ENCODE results near the gene IL17RB. TPM values are rescaled to one million over a fixed set of nuclear protein-coding genes. Genes with fewer than 3 reads are reported as not detected.

Gene IL17RB
- total and polyA plus RNA-seq, 2 of the 8 experiments (the other 6 are each of a cell fraction or from before 2014, with no cell fraction given): 7.0 to 24.6 TPM

DNA sequence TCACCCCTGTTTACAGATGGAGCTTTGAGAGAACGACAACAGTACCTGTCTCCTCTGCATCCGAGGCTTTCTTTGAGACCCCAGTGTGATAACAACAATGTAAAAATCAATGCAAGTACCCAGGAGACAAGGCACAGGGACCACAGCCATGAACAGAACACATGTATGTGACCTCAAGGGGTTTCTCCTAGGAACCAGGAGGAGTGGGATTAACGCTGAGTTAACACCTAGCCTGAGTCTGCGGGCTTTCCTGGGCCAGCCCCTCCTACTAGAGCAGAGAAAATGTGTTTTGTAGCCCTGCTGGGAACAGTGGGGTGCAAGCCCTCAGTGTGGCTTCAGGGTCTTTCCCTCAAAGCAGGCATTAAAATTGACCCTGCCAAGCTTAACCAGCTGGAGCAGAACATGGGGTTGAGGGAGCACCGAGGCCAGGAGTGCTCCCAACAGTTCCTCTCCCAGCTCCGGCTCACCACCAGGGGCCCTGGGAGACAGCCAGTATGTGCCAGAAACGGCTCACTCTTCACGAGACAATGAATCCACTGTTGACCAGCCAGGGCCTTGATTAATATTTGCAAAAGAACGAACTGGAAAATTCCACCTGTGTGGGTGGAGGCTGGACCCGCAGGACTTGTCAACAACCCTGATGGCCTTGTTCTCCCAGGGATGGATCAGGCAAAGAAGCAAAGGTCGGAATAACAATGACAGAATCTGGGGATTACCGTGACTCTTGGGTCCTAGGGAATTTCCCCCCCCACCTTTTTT lies 3.8 kb upstream of the IL17RB start:
- WGBS, 2 experiments (ENCODE audit: extremely low coverage in 1 of 2, insufficient coverage in 1 of 2, insufficient read length in 1 of 2, insufficient replicate concordance in 2 of 2, low coverage in 1 of 2, low lambda C conversion rate in 2 of 2, missing lambda C conversion rate in 1 of 2): 69% methylated on average over 10 of the region's 12 CpGs; no CpG with 5 or more reads in 1 of the 2 experiments
- no peak overlapping the region for H3K4me3 ChIP-seq (ENCODE audit: extremely low read depth in 1 of 4, insufficient read depth in 2 of 4, low read depth in 3 of 4, low read length in 4 of 4)
- POLR2A ChIA-PET (ENCODE audit: partially characterized antibody): interaction anchor here (1.1 to 1.5 kb wide), 3 partner anchors 9 to 39 kb away, joined by 3 read pairs; no protein-coding TSS in a partner anchor
- peak overlapping the region; percentile 10 for H4K5ac ChIP-seq (ENCODE audit: insufficient read length, low read depth, low read length)
- peaks cover 3 to 11% (median 9%) of the 10 kb centered on the region in 4 experiments for H3K27me3 ChIP-seq (replicated peaks in 1 of 4; ENCODE audit: control insufficient read depth in 3 of 4, extremely low read depth in 1 of 4, insufficient read depth in 3 of 4, low read length in 3 of 4)
- H3K9me3 ChIP-seq (ENCODE audit: insufficient read depth in 2 of 2, low read depth in 1 of 2, low read length in 1 of 2): no peaks in the 10 kb centered on the region
- no peak overlapping the region; the same call in 1 of the 2 replicates for H2AK5ac ChIP-seq (ENCODE audit: low read depth, low read length)
- no peak overlapping the region for H3K23ac ChIP-seq (ENCODE audit: insufficient read length)
- DNase-seq (ENCODE audit: low read depth in 1 of 2, low spot score in 2 of 2): peak in 1 of 2 experiments; percentile 59
- H3K9ac ChIP-seq (replicated peaks in 1 of 4; ENCODE audit: extremely low read depth in 1 of 4, low read depth in 3 of 4, low read length in 3 of 4): no peak overlapping the region; a peak in 1 of 7 replicates
- H2BK12ac ChIP-seq (ENCODE audit: low read depth, low read length): no peak overlapping the region
- H3K56ac ChIP-seq (replicated peaks; ENCODE audit: insufficient read length, low read depth, low read length): no peak overlapping the region
- peaks cover 0 to 2% of the 10 kb centered on the region in 2 experiments for H4K20me1 ChIP-seq (replicated peaks in 1 of 2; ENCODE audit: control insufficient read depth in 1 of 2, insufficient read depth in 2 of 2, low read length in 2 of 2)
- H2BK5ac ChIP-seq (ENCODE audit: low read depth, low read length): no peak overlapping the region; the same call in 1 of the 2 replicates
- H3K23me2 ChIP-seq (ENCODE audit: low read depth, low read length): peaks cover 10% of the 10 kb centered on the region
- H3K4me2 ChIP-seq (ENCODE audit: insufficient read depth in 1 of 2, low read depth in 2 of 2, low read length in 2 of 2): peak overlapping the region; percentile 5 to 24; a peak in 1 of 4 replicates
- peaks cover 19 to 30% (median 22%) of the 10 kb centered on the region in 4 experiments for H3K4me1 ChIP-seq (replicated peaks in 1 of 4; ENCODE audit: control insufficient read depth in 3 of 4, insufficient read depth in 4 of 4, low read length in 3 of 4)
- peaks cover 0 to 6% (median 0%) of the 10 kb centered on the region in 4 experiments; a peak in 1 of 8 replicates for H3K36me3 ChIP-seq (ENCODE audit: control insufficient read depth in 2 of 4, insufficient read depth in 4 of 4, low read length in 3 of 4)
- H2BK20ac ChIP-seq (ENCODE audit: low read length): no peak overlapping the region
- H4K8ac ChIP-seq (ENCODE audit: extremely low read depth, insufficient read depth, low read length): no peak overlapping the region
- peak overlapping the region; percentile 66 for H2BK120ac ChIP-seq (replicated peaks; ENCODE audit: low read depth, low read length)
- no peak for FAIRE-seq
- CTCF ChIA-PET (ENCODE audit: partially characterized antibody): interaction anchor here (1.4 to 3.5 kb wide), 3 partner anchors 9 to 10 kb away, joined by 4 to 23 read pairs (median 5); no protein-coding TSS in a partner anchor
- H3K4ac ChIP-seq (replicated peaks; ENCODE audit: insufficient read length, low read depth, low read length): peak overlapping the region; percentile 1
- 0 out of 4 replicates have a peak, but pooled peaks cover 0 to 3% of the 10 kb centered on the region in 2 experiments for H3K79me2 ChIP-seq (ENCODE audit: control insufficient read depth in 1 of 2, insufficient read depth in 2 of 2, low read length in 2 of 2)
- no peak overlapping the region for H3K14ac ChIP-seq (ENCODE audit: insufficient read length)
- H2AFZ ChIP-seq (ENCODE audit: low read length): no peak overlapping the region
- H3K79me1 ChIP-seq (ENCODE audit: low read depth, low read length): peaks cover 12% of the 10 kb centered on the region
- no peak overlapping the region for H2BK15ac ChIP-seq (ENCODE audit: low read length)
- peak overlapping the region; percentile 34; the same call in 1 of the 2 replicates for H3K27ac ChIP-seq (ENCODE audit: low read depth, low read length)
- peak overlapping the region; percentile 15; the same call in 1 of the 2 replicates for H3K18ac ChIP-seq (ENCODE audit: extremely low read depth, low read length)
- H4K91ac ChIP-seq (replicated peaks; ENCODE audit: insufficient read length, low read length): peak overlapping the region; percentile 57
- TF ChIP-seq EGR1 (IDR thresholded peaks at IDR 0.05; ENCODE audit: borderline replicate concordance, low read depth, low read length) (peak; percentile 46; the same call in 1 of the 2 replicates), JUN (IDR thresholded peaks at IDR 0.05; ENCODE audit: low read depth, low read length) (no peak), FOSL1 (IDR thresholded peaks at IDR 0.05; ENCODE audit: insufficient read depth, low read depth, low read length) (no peak), EZH2 (IDR thresholded peaks at IDR 0.05; ENCODE audit: low read depth, low read length, severe bottlenecking) (no peak), JUND (IDR thresholded peaks at IDR 0.05; ENCODE audit: low read length) (no peak), HDAC6 (IDR thresholded peaks at IDR 0.05; ENCODE audit: low read depth, low read length) (no peak)
- TF ChIP-seq, protein P1, sequence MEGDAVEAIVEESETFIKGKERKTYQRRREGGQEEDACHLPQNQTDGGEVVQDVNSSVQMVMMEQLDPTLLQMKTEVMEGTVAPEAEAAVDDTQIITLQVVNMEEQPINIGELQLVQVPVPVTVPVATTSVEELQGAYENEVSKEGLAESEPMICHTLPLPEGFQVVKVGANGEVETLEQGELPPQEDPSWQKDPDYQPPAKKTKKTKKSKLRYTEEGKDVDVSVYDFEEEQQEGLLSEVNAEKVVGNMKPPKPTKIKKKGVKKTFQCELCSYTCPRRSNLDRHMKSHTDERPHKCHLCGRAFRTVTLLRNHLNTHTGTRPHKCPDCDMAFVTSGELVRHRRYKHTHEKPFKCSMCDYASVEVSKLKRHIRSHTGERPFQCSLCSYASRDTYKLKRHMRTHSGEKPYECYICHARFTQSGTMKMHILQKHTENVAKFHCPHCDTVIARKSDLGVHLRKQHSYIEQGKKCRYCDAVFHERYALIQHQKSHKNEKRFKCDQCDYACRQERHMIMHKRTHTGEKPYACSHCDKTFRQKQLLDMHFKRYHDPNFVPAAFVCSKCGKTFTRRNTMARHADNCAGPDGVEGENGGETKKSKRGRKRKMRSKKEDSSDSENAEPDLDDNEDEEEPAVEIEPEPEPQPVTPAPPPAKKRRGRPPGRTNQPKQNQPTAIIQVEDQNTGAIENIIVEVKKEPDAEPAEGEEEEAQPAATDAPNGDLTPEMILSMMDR (IDR thresholded peaks at IDR 0.05; ENCODE audit: control extremely low read depth in 1 of 3, insufficient read depth in 1 of 3, low read depth in 1 of 3, low read length in 3 of 3): peak in 1 of 3 experiments; percentile 22; a peak in 1 of 4 replicates
- TF ChIP-seq, protein P2, sequence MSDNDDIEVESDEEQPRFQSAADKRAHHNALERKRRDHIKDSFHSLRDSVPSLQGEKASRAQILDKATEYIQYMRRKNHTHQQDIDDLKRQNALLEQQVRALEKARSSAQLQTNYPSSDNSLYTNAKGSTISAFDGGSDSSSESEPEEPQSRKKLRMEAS (IDR thresholded peaks at IDR 0.05): 0 out of 2 replicates have a peak, but pooled peaks have one; percentile 2
